GM12865 (cell line): ENCODE data around the gene UTP4.
A peak's percentile ranks its signal among the peaks of the same experiment; 100 is the strongest.

Experiments
- DNase-seq: peaks from one replicate; pipeline ENCODE4 v3.0.0; 2010; ENCODE audit warnings: low read depth
- H3K4me3 ChIP-seq: 2 replicates; pipeline ENCODE4 v1.5.1; 2011; ENCODE audit warnings: mild to moderate bottlenecking, low read depth, low read length, control low read depth
- TF ChIP-seq, protein P1 (sequence below): IDR thresholded peaks from 2 replicates; pipeline ENCODE4 v1.5.1; 2011; ENCODE audit warnings: low read length, control low read depth, low read depth, inconsistent platforms; ENCODE audit not compliant: insufficient read depth; ENCODE audit errors: missing control alignments

Gene UTP4

DNA sequence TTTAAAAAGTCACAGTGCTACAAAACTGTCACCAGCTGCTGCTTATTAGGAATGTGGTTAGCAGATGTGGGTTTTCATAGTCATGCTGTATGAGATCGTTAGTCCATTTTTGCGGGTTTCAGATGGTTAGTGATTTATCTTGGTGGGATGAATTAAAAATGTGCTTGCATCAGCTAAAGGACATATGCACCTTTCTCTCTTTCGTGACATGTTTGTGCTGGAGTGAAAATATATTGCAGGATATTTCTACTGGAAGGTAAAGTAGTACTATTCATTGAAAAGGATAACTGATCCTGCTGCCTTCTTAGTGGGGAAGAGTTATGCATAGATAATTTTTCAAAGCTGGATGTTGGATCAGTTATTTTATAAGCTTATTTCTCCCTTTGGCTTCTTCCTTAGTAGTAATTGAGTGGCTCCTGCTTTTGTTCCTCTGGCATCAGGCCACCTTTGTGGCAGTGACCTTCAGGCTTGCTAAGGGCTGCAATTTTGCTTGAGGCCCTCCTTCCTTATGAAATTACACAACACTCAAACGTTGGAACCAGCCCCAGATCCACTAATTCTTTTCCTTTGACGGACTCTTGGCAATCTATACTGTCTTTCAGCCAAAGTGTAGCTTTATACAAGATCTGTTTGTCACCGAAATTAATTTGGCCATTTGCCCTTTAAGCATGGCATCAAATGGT, 47.0 kb downstream of the UTP4 start:
- TF ChIP-seq, protein P1, sequence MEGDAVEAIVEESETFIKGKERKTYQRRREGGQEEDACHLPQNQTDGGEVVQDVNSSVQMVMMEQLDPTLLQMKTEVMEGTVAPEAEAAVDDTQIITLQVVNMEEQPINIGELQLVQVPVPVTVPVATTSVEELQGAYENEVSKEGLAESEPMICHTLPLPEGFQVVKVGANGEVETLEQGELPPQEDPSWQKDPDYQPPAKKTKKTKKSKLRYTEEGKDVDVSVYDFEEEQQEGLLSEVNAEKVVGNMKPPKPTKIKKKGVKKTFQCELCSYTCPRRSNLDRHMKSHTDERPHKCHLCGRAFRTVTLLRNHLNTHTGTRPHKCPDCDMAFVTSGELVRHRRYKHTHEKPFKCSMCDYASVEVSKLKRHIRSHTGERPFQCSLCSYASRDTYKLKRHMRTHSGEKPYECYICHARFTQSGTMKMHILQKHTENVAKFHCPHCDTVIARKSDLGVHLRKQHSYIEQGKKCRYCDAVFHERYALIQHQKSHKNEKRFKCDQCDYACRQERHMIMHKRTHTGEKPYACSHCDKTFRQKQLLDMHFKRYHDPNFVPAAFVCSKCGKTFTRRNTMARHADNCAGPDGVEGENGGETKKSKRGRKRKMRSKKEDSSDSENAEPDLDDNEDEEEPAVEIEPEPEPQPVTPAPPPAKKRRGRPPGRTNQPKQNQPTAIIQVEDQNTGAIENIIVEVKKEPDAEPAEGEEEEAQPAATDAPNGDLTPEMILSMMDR, result no peak
- no peak for DNase-seq
- no peak overlapping the region for H3K4me3 ChIP-seq

DNA sequence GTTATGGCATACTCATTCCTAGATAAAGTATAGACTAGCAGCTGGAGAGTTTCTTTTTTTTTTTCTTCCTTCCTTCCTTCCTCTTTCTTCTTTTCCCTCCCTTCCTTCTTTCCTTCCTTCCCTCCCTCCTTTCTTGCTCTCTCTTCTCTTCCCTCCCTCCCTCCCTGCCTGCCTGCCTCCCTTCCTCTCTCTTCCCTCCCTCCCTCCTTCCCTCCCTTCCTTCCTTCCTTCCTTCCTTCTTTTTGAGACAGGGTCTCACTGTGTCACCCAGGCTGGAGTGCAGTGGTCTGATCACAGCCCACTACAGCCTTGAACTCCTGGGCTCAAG, 47.5 kb downstream of the UTP4 start:
- H3K4me3 ChIP-seq, result no peak overlapping the region
- DNase-seq, result no peak
- TF ChIP-seq, protein P1, result no peak

DNA sequence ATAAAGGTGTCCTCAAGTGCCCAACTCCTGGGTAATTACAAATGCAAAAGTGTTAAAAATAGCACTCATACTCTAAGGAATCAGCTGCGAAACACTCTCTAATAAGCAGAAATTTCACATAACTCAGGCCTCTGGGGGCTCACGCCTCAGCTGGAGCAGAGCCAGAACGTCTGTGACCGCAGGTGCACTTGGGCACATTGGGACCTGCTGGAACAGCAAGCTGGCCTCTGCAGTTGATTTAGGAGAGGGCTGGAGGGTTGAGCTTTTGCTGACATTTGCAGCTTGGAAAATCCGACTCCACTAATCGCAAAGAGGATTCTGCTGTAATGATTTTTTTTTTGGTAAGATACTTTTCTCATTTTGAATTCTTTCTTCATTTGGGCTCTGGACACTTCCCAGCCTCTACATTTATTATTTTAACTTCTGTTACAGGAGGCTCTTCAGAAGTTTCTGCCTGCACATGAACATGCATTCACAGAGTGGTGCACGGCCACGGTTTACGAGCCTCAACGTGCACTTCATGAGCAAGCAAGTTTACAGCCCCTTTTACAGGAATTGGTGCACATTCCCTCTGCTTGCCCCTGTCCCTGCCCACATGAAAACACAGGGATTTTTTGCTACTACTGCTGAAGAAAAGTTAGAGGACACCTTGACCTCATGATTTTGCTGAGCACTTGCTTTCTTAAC, 50.4 kb downstream of the UTP4 start:
- no peak for DNase-seq
- H3K4me3 ChIP-seq, result no peak overlapping the region
- TF ChIP-seq, protein P1, result no peak

DNA sequence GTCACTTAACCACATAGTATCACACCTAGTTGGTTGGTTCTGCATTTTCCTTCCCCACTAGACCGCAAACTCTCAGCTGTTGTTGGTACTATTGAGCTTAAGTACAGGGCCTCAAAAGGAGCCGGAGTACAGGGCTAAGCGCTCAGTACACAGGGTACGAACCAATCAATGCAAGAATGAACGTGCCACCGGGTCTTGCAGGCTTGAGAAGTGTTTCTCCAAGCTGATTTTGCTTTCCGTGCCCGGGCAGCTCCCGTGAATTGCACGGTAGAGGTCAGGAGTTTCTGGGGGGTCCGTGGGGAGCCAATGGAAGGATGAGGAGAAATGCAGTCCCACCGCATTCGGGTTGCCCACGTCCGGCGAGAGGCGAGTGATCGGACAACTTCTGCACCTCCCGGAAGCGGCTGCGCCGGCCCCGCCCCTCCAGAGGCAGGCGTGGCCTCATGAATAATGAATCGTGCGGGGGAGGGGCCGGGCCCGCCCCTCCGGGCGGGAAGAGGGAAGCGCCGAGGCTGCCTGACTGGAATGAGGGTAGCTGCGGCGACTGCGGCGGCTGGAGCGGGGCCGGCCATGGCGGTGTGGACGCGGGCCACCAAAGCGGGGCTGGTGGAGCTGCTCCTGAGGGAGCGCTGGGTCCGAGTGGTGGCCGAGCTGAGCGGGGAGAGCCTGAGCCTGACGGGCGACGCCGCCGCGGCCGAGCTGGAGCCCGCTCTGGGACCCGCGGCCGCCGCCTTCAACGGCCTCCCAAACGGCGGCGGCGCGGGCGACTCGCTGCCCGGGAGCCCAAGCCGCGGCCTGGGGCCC, 54.4 kb downstream of the UTP4 start, which contains the start of gene SNTB2:
Gene SNTB2, plus strand, starts transcription at position 523 of the 804 bp plus-strand sequence. Its CDS starts 3 bp downstream, at position 526.
- peak within 1 kb of the TSS; percentile 85 for H3K4me3 ChIP-seq
- TF ChIP-seq, protein P1, result no peak
- DNase-seq, result peak; percentile 93

DNA sequence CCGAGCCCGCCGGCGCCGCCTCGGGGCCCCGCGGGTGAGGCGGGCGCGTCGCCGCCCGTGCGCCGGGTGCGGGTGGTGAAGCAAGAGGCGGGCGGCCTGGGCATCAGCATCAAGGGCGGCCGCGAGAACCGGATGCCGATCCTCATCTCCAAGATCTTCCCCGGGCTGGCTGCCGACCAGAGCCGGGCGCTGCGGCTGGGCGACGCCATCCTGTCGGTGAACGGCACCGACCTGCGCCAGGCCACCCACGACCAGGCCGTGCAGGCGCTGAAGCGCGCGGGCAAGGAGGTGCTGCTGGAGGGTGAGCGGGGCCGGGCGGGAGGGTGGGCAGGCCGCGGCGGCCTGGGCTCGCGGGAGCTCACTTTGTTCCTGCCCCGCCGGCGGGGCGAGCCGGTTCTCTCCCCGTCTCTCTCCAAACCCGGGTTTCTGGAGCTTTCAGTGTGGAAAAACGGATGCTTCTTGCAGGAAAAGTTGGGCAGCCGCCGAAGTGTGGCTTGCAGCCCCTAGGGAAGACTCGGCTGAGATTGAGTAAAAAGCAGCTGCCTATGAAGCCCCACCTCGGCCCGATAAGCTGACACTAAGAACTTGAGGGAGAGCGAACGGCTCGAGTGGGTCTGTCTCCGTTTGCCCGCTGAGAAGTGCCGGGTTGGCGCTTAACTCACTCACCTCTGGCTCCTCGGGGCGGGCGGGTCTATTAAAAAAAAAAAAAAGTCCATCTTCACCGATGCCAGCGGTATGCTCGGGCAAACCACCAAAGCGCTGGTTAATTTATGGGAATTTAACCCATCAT, 55.2 kb downstream of the UTP4 start:
- TF ChIP-seq, protein P1, result no peak
- H3K4me3 ChIP-seq, result peak overlapping the region; percentile 85
- DNase-seq, result peak; percentile 62

DNA sequence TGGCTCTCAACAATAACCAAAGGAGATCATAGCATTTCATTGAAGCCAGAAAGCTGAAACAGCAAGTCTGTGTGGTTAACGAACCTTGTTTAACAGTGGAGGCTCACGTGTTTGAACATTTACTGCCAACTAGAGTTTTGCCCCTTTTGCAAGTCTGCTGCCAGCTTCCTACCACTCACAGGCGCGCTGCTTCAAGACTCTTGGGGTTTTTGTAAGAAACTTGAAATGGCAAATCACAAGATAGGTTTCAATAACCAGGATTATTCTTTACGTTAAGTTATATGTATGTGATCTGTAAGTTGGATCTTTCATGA, 55.7 kb downstream of the UTP4 start:
- peak; percentile 34 for DNase-seq
- peak overlapping the region; percentile 85 for H3K4me3 ChIP-seq
- TF ChIP-seq, protein P1, result no peak
